IgD-negative memory B cell (primary cell): ENCODE data around the gene PLEKHM3. TPM values are rescaled to one million over a fixed set of nuclear protein-coding genes. Genes with fewer than 3 reads are reported as not detected.
"Not testable (repeated sequence)": the region's sequence is repeated elsewhere in the genome, so short reads cannot be mapped to it uniquely, and the experiment has no call there.

ENCODE experiments used
- H3K27ac Mint-ChIP-seq, 3 donors: one replicate each; pipeline ENCODE4 v1.8.0; 2020 to 2022; ENCODE audit warnings: mild to moderate bottlenecking in 3 of 3, mixed read lengths in 3 of 3, moderate library complexity in 1 of 3
- H3K27me3 Mint-ChIP-seq: one replicate; pipeline ENCODE4 v1.8.0; 2021; ENCODE audit warnings: mixed read lengths
- H3K36me3 Mint-ChIP-seq: one replicate; pipeline ENCODE4 v1.8.0; 2020; ENCODE audit warnings: mild to moderate bottlenecking, mixed read lengths
- H3K4me1 Mint-ChIP-seq, 3 donors: one replicate each; pipeline ENCODE4 v1.8.0; 2020 to 2022; ENCODE audit warnings: mixed read lengths in 3 of 3, mild to moderate bottlenecking in 1 of 3
- H3K4me3 Mint-ChIP-seq, 4 donors: one replicate each; pipeline ENCODE4 v1.8.0; 2020 to 2022; ENCODE audit warnings: mild to moderate bottlenecking in 4 of 4, mixed read lengths in 4 of 4, moderate library complexity in 3 of 4
- H3K9me3 Mint-ChIP-seq, 3 donors: one replicate each; pipeline ENCODE4 v1.8.0; 2020 to 2021; ENCODE audit warnings: mixed read lengths in 3 of 3, mild to moderate bottlenecking in 1 of 3
- polyA plus RNA-seq: library from polyadenylated mRNA; unstranded; fragments of 300-500 nt; fragmentation: Illumina TruSeq; gene quantifications from one replicate; pipeline ENCODE4 v1.2.3, GENCODE V29; 2021

PLEKHM3 gene
- polyA plus RNA-seq, 1 donor from 2014 or later = 2.5 TPM

DNA sequence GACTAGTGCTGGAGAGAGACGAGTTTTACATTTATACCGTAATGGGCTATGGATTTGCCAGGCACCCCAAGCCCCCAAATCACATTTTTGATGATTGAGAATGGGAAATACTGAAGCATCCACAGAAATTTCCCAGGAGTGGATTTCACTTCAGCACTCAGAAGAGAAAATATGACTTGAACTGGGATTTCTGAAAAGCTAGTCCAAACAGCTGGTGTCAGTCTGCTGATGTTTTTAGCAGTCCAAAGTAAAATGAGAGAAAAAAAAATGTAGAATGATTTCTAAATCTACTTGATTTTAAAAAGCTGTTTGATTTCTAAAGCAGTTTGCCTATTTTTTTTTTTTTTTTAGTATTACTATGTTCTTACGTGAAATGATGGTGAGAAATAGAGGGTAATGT, 105.0 kb downstream of the PLEKHM3 start:
- Mint-ChIP-seq H3K27ac (no peak overlapping the region), H3K4me3 (no peak overlapping the region), H3K27me3 (no peaks in the 10 kb centered on the region), H3K36me3 (peaks cover 13% of the 10 kb centered on the region), H3K9me3 (no peaks in the 10 kb centered on the region), H3K4me1 (peaks cover 0 to 3% (median 0%) of the 10 kb centered on the region in 3 donors)

DNA sequence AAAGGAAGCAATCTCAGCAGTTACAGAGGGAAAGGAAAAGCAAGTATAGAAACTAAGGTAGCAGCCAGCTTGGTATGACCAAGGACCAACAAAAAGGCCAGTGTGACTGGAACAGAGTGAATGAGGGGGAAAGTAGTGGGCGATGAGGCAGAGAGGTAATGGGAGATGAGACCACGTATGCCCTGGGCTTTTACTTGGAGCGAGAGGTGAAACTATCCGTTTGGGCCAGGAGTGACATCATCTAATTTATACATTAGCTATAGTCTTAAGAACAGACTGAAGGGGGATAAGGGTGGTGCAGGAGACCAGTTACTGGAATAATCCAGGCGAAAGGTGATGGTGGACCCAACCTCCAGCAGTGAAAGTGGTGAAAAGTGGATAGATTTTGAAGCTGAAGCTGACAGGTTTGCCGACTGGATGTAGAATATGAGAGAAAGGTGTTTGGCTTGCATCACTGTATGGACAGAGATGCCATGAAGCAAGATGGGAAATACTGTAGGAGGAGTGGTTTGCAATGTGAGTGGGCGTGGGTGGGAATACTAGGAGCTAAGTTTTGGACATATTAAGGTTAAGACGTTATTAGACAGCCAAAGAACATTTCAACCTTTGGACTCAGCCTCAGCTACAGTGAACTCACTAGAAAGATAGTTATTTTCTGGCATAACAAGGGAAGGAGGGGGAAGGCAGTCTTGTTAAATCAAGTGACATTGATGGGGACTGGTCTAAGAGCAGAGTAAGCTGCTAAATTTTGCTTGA, 106.0 kb downstream of the PLEKHM3 start:
- no peaks in the 10 kb centered on the region for H3K9me3 Mint-ChIP-seq
- H3K27me3 Mint-ChIP-seq = no peaks in the 10 kb centered on the region
- H3K36me3 Mint-ChIP-seq = peaks cover 8% of the 10 kb centered on the region
- no peak overlapping the region for H3K27ac Mint-ChIP-seq
- peaks cover 0 to 3% (median 0%) of the 10 kb centered on the region in 3 donors for H3K4me1 Mint-ChIP-seq
- H3K4me3 Mint-ChIP-seq = no peak overlapping the region

DNA sequence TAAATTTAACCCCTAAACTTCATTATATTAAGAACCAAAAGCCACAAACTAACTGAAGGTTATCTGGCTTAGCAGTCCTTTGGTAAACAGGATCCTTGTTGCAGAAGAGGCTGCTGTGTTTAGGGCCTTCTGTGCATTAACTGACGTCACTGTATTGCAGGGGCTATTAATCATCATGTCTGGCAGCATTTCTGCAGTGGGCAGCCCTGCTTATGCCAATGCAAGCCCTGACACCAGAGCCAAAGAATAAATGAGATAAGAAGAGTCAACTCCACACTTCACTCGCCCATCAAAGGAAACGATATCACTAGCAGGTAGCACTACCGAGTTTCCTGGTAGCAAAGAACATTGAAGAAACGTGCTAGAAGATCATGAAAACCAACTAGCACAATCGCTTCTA, 110.6 kb downstream of the PLEKHM3 start:
- H3K27me3 Mint-ChIP-seq = no peaks in the 10 kb centered on the region
- H3K27ac Mint-ChIP-seq = no peak overlapping the region
- H3K36me3 Mint-ChIP-seq = peaks cover 16% of the 10 kb centered on the region
- peaks cover 0 to 3% (median 0%) of the 10 kb centered on the region in 3 donors for H3K4me1 Mint-ChIP-seq
- H3K4me3 Mint-ChIP-seq = no peak overlapping the region
- H3K9me3 Mint-ChIP-seq = no peaks in the 10 kb centered on the region

DNA sequence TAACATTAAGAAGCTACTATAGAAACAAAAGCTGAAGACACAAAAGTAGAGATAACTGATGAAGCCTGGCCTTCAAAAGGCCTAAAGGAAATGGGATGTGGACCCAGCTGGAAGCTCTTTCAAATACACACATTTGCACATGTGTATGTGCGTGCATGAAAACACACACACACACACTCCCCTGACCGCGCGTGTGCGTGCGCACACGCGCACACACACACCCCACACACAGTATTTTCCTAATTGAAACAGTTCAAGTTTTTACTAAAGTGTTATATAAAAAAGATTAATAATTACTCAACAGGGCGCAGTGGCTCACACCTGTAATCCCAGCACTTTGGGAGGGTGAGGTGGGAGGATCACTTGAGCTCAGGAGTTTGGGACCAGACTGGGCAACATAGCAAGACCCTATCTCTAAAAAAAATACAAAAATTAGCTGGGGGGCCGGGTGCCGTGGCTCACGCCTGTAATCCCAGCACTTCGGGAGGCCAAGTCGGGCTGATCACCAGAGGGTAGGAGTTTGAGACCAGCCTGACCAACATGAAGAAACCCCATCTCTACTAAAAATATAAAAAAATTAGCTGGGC, 111.5 kb downstream of the PLEKHM3 start:
- H3K4me3 Mint-ChIP-seq = no peak overlapping the region
- H3K27ac Mint-ChIP-seq = no peak overlapping the region
- peaks cover 15% of the 10 kb centered on the region for H3K36me3 Mint-ChIP-seq
- H3K9me3 Mint-ChIP-seq = no peaks in the 10 kb centered on the region
- peaks cover 0 to 1% (median 0%) of the 10 kb centered on the region in 3 donors for H3K4me1 Mint-ChIP-seq
- H3K27me3 Mint-ChIP-seq = no peaks in the 10 kb centered on the region

DNA sequence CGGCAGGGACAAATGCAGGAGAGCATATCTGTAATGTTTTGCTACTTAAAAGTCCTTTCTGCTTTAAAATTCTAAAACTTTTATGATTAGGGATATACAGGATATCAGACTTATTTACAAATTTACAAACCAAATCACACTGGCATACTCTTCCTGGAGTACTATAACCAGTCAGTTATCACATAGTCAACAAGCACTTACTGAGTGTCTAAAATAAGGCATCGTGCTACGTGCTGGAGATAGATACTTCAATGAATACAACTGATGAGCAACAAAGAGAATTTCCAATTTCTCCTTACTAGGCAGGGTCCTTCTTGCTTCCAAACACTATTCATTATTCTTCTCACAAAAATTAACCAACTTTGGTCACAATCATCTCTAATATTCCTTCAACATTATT, 113.5 kb downstream of the PLEKHM3 start:
- Mint-ChIP-seq H3K27me3 (no peaks in the 10 kb centered on the region), H3K36me3 (peaks cover 12% of the 10 kb centered on the region), H3K27ac (no peak overlapping the region), H3K9me3 (no peaks in the 10 kb centered on the region), H3K4me1 (no peaks in the 10 kb centered on the region), H3K4me3 (no peak overlapping the region)

DNA sequence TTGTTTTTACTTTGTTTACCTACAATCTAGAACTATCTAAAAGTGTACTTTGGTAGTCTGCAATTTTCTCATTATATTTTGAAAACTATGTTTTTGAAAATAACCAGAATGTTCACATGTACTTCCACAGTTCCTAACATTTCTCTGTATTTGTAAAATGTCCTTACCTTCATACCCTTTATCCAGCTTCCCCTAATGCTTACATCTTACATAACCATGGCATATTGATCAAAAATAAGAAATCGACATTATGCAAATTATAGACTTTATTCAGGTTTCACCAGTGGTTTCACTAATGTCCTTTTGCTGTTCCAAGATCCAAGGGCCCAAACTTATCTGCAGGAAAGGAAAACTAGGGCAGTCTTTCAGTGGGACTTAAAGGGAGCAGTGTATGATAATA, 114.1 kb downstream of the PLEKHM3 start:
- Mint-ChIP-seq H3K27ac (no peak overlapping the region), H3K27me3 (no peaks in the 10 kb centered on the region), H3K36me3 (peaks cover 12% of the 10 kb centered on the region), H3K9me3 (no peaks in the 10 kb centered on the region), H3K4me3 (no peak overlapping the region), H3K4me1 (no peaks in the 10 kb centered on the region)

DNA sequence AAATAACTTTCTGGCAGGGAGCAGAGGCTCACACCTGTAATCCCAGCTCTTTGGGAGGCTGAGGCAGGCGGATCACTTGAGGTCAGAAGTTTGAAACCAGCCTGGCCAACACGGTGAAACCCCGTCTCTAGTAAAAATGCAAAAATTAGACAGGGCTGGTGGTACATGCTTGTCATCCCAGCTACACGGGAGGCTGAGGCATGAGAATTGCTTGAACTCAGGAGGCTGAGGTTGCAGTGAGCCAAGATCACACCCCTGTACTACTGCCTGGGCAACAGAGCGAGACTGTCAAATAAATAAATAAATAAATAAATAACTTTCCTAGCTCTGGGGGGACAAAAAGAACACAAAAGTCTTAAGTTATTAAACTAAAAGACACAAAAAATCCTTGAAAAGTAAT, 118.8 kb downstream of the PLEKHM3 start:
- not testable (repeated sequence) for H3K4me3 Mint-ChIP-seq

DNA sequence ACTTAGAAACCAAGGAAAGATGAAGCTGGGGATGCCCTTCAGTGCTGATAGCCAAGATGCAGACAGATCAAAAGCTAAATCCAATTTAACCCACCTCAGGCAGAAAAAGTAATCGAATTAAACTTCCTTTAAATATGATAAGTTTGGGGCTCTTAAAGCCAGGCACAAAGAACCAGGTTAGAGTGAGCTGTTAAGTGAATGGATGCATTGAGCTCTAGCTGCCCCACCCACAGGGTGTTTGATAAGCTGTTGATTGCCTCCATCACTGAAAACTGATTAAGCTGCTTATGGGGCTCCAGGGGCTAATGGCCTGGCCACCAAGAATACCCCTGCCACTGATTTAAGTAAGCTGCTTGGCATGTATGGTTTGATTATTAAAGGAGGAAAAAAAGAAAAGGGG, 119.8 kb downstream of the PLEKHM3 start:
- peaks cover 7% of the 10 kb centered on the region for H3K36me3 Mint-ChIP-seq

More for the DNA sequence above, 118.8 kb downstream of the PLEKHM3 start:
- H3K4me1 Mint-ChIP-seq, H3K27me3 Mint-ChIP-seq, H3K27ac Mint-ChIP-seq, H3K36me3 Mint-ChIP-seq, H3K9me3 Mint-ChIP-seq: not testable (repeated sequence)

DNA sequence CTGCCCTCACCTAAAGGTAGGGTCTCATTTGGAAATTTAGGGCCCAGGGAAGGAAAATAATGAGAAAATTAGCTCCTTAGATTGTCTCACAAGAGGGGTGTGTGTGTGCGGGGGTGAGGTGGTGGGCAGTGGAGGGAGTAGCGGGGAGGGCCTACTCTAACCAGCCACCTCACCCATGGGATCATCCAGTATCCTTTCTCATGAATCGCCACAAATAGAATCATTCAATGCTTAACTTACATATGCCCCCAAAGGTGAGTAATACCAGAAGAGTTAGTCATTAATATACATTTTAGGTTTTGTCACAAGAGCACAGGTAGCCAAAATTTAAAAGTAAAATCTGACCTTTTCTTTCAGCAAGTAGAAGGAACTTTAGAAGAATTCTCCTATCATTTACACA, 122.1 kb downstream of the PLEKHM3 start:
- Mint-ChIP-seq H3K4me3 (no peak overlapping the region), H3K9me3 (no peaks in the 10 kb centered on the region), H3K4me1 (peaks cover 0 to 2% (median 0%) of the 10 kb centered on the region in 3 donors), H3K36me3 (peaks cover 7% of the 10 kb centered on the region), H3K27me3 (no peaks in the 10 kb centered on the region), H3K27ac (no peak overlapping the region)

More for the DNA sequence above, 119.8 kb downstream of the PLEKHM3 start:
- no peaks in the 10 kb centered on the region for H3K9me3 Mint-ChIP-seq
- no peak overlapping the region for H3K27ac Mint-ChIP-seq
- H3K4me1 Mint-ChIP-seq = peaks cover 0 to 2% (median 0%) of the 10 kb centered on the region in 3 donors
- H3K4me3 Mint-ChIP-seq = no peak overlapping the region
- no peaks in the 10 kb centered on the region for H3K27me3 Mint-ChIP-seq

DNA sequence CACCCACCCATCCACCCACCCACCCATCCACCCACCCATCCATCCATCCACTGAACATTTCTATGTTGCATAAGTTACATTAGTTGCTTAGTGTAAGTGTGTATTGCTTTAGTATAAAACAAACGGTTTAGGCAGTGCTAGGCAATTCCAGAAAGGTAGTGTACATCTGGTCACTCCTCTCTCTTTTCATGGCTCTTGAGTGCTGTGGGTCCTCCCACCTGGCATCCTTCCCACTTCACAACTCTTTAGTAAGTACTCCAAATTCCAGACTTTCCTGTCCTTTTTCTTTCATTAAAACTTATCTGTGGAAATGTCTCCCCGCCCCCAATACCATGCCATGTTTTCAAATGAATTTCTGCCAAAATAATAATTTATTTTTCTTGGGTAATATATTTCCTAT, 122.5 kb downstream of the PLEKHM3 start:
- Mint-ChIP-seq H3K36me3 (peaks cover 7% of the 10 kb centered on the region), H3K4me3 (no peak overlapping the region), H3K9me3 (no peaks in the 10 kb centered on the region), H3K27me3 (no peaks in the 10 kb centered on the region), H3K27ac (no peak overlapping the region), H3K4me1 (peaks cover 0 to 2% (median 0%) of the 10 kb centered on the region in 3 donors)

DNA sequence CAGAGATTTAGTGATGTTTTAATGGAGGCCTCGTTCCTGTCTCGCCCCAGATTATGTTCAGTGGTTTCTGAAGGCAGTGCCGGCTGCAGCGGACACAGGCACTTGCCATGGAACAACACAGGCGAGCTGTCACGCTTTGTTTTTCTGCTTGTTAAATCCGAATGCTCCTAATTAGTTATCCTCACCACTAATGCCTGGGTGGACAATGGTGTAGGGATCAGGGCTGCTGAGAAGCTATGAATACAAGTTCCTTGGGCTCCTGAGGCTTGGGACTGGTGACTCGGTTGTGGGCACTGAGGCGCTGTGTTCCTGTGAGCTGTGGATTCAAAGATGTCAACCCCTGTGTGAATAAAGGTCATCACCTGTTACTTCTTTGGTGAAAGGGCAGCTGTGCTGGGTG, 123.5 kb downstream of the PLEKHM3 start:
- peaks cover 7% of the 10 kb centered on the region for H3K36me3 Mint-ChIP-seq

DNA sequence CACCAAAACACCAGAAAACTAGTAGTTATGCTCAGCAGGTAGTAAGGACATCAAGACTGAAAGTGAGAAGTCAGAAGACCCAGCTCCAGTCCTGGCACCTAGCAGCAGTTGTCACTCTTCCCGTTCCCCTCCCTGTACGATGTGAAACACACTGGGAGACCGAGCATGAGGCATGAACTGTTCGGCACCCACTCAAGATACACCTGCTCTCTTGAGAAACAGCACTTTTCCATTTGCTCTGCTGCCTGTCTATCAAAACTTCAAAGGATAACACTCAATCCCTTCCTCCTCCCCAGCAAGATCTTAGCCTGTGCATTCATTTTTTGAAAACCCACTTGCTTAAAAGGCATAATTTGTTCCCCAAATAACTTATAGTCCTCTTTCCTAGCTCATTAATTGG, 123.9 kb downstream of the PLEKHM3 start:
- Mint-ChIP-seq H3K9me3 (no peaks in the 10 kb centered on the region), H3K27me3 (no peaks in the 10 kb centered on the region), H3K4me3 (no peak overlapping the region), H3K27ac (peak overlapping the region in 1 of 3 donors; percentile 10), H3K4me1 (peaks cover 0 to 2% (median 0%) of the 10 kb centered on the region in 3 donors), H3K36me3 (peaks cover 7% of the 10 kb centered on the region)

More for the DNA sequence above, 123.5 kb downstream of the PLEKHM3 start:
- peaks cover 0 to 2% (median 0%) of the 10 kb centered on the region in 3 donors for H3K4me1 Mint-ChIP-seq
- no peak overlapping the region for H3K4me3 Mint-ChIP-seq
- peak overlapping the region in 1 of 3 donors; percentile 10 for H3K27ac Mint-ChIP-seq
- no peaks in the 10 kb centered on the region for H3K27me3 Mint-ChIP-seq
- no peaks in the 10 kb centered on the region for H3K9me3 Mint-ChIP-seq

DNA sequence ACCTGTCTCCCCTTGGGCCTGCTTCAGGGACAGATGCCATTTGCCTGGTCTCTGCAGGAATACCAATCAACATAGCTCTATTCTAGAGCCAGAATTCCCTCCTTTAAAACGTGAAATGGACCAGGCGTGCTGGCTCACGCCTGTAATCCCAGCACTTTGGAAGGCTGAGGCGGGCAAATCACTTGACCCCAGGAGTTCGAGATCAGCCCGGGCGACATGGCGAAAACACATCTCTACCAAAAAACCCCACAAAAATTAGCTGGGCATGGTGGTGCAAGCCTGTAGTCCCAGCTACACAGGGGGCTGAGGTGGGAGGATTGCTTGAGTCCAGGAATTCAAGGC, 127.0 kb downstream of the PLEKHM3 start:
- H3K4me1 Mint-ChIP-seq = peaks cover 0 to 2% (median 0%) of the 10 kb centered on the region in 3 donors
- H3K36me3 Mint-ChIP-seq = peaks cover 5% of the 10 kb centered on the region
- H3K9me3 Mint-ChIP-seq = no peaks in the 10 kb centered on the region
- peak overlapping the region in 1 of 3 donors; percentile 35 for H3K27ac Mint-ChIP-seq
- H3K4me3 Mint-ChIP-seq = no peak overlapping the region
- H3K27me3 Mint-ChIP-seq = no peaks in the 10 kb centered on the region

DNA sequence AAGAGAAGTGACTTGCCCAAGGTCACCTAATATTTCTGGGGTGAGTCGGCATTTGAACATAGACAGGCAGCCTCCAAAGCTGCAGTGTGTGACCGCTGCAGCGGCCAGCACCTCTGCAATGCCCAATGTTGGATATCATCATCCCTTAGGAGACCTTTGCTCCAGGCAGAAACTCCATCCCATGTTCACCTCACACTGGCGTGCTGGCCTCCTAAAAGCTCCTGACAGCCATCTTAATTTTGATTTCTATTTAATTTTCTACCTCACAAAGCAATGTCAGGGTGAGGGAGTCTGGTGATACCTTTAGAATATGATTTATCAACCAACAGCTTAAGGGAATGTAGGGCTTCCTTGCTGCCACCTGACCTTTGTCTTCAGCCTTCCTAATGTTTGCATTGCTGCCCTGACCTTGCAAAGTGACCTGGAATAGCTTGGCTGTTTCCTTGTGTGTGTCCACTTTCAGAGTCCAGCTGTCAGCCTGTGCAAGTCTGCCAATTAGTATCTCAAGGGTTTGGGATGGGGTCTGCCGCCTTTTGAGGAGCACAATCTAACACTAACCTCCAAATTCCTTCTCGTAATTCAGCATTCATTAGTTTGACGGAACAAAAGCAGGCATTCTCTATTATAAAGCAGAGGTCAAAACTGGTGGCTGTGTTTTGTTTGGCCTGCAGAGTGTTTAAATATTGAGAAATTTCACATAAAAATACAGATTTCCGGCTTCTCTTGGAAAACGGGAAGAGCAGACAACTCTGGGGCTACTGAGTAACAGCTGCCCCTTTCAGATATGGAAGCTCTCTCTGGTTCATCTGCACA, 127.6 kb downstream of the PLEKHM3 start:
- peaks cover 0 to 2% (median 0%) of the 10 kb centered on the region in 3 donors for H3K4me1 Mint-ChIP-seq
- H3K27me3 Mint-ChIP-seq = no peaks in the 10 kb centered on the region
- no peaks in the 10 kb centered on the region for H3K9me3 Mint-ChIP-seq
- peaks cover 4% of the 10 kb centered on the region for H3K36me3 Mint-ChIP-seq
- peak overlapping the region in 1 of 3 donors; percentile 35 for H3K27ac Mint-ChIP-seq
- no peak overlapping the region for H3K4me3 Mint-ChIP-seq

DNA sequence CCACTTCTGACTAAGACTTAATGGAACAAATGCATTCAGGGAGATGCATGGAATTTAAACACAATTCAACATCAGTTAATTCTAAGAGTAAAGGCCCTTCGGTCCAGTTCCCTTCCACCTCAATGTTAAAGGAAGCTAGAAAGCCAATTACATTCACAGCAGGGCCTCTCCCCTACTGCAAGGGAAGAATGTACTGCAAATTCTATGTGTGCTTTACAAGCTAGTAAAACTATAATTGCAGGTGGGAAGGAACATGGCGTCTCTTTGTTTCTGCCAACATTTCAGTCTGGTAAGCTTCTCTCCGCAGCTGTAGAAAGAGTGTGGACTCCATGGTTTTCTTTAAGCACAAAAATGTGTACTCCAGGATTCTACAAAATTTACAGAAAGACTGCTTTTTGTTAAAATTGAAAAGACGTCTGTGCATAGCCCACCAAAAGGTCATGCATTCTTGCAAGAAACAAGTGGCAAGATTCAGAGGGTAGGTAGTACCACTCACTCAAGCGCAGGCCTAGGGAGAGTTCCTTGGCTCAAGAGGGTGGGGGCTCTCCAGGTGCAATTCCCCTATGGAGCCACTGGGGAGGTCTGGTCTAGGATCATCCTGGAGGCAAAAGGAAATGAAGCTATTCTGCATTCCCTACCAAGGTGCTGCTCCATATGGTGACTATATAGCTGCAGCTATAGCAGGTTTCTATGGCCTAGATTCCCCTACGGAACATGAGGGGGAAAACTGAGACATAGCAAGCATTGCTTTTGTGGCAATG, 128.6 kb downstream of the PLEKHM3 start:
- peaks cover 0 to 2% (median 0%) of the 10 kb centered on the region in 3 donors for H3K4me1 Mint-ChIP-seq
- H3K4me3 Mint-ChIP-seq = no peak overlapping the region
- no peak overlapping the region for H3K27ac Mint-ChIP-seq
- no peaks in the 10 kb centered on the region for H3K27me3 Mint-ChIP-seq
- H3K9me3 Mint-ChIP-seq = no peaks in the 10 kb centered on the region
- peaks cover 2% of the 10 kb centered on the region for H3K36me3 Mint-ChIP-seq
